Naive thymus-derived CD8-positive, alpha-beta T cell (primary cell): ENCODE data around the gene ANXA8. TPM values are rescaled to one million over a fixed set of nuclear protein-coding genes. Genes with fewer than 3 reads are reported as not detected.
A peak's percentile ranks its signal among the peaks of the same experiment; 100 is the strongest.

Source experiments
- ATAC-seq, 2 donors: fragments of 150-1000 bp; cut with Tn5 transposase in 1 of 2; sonication (Bioruptor Pico), chemical (Tn5 transposase) in 1 of 2; 1 replicate in 1 of 2; 2 replicates in 1 of 2; pipeline ENCODE4 v1.10.0; 2021; ENCODE audit warnings: mild to moderate bottlenecking in 2 of 2, moderate library complexity in 2 of 2
- POLR2A ChIA-PET: fragments of 350-600 bp; sonication (Branson Sonifier 250); formaldehyde crosslinking; loops from one replicate; lab custom pipeline; 2021; ENCODE audit warnings: antibody characterized with exemption; lab: Charles Lee
- DNase-seq, 10 donors: peaks; one replicate each; pipeline versions ENCODE4 v3.0.0 to v3.0.0-alpha.2; 2020 to 2022
- H3K27ac Mint-ChIP-seq, 10 donors: one replicate each; pipeline ENCODE4 v1.8.0; 2020 to 2022; ENCODE audit warnings: mild to moderate bottlenecking in 10 of 10, mixed read lengths in 10 of 10, moderate library complexity in 4 of 10, inconsistent platforms in 1 of 10
- H3K27me3 Mint-ChIP-seq, 5 donors: one replicate each; pipeline ENCODE4 v1.8.0; 2021 to 2022; ENCODE audit warnings: mixed read lengths in 5 of 5
- H3K36me3 Mint-ChIP-seq, 3 donors: one replicate each; pipeline ENCODE4 v1.8.0; 2020 to 2022; ENCODE audit warnings: mixed read lengths in 3 of 3, mild to moderate bottlenecking in 2 of 3, inconsistent platforms in 1 of 3
- H3K4me1 Mint-ChIP-seq, 4 donors: one replicate each; pipeline ENCODE4 v1.8.0; 2021 to 2022; ENCODE audit warnings: mixed read lengths in 4 of 4
- H3K4me3 Mint-ChIP-seq, 10 donors: one replicate each; pipeline ENCODE4 v1.8.0; 2020 to 2022; ENCODE audit warnings: mild to moderate bottlenecking in 10 of 10, mixed read lengths in 10 of 10, moderate library complexity in 6 of 10, inconsistent platforms in 1 of 10
- H3K9me3 Mint-ChIP-seq, 9 donors: one replicate each; pipeline ENCODE4 v1.8.0; 2020 to 2022; ENCODE audit warnings: mixed read lengths in 9 of 9, mild to moderate bottlenecking in 3 of 9, inconsistent platforms in 1 of 9, moderate library complexity in 1 of 9
- polyA plus RNA-seq, 3 donors: library from polyadenylated mRNA; unstranded; fragments of 300-500 nt; fragmentation: Illumina TruSeq; gene quantifications; one replicate each; pipeline ENCODE4 v1.2.3, GENCODE V29; 2021
- total RNA-seq, 8 experiments: library from RNA in 2 of 8; stranded (reverse) in 2 of 8; gene quantifications; one replicate each; pipeline ENCODE4 v1.2.3 and lab custom pipeline; 2021 to 2026

The ANXA8 gene
- total and polyA plus RNA-seq, 5 experiments from 2014 or later: not detected

- H3K27ac Mint-ChIP-seq: no peak overlapping the region
- H3K4me1 Mint-ChIP-seq: no peaks in the 10 kb centered on the region
- peaks cover 2 to 7% (median 5%) of the 10 kb centered on the region in 3 donors for H3K36me3 Mint-ChIP-seq
- DNase-seq (no peak), ATAC-seq (no peak)
- peaks cover 0 to 40% (median 18%) of the 10 kb centered on the region in 9 donors for H3K9me3 Mint-ChIP-seq
- H3K4me3 Mint-ChIP-seq: no peak overlapping the region
- POLR2A ChIA-PET: no interaction called here
- H3K27me3 Mint-ChIP-seq: peaks cover 6 to 32% (median 25%) of the 10 kb centered on the region in 5 donors
These were observed 44.9 kb downstream of the ANXA8 start for GRCh38 chr10:47438857-47439474.

GRCh38 chr10:47435081-47435480 is 48.8 kb downstream of the ANXA8 start:
- Mint-ChIP-seq H3K36me3 (peaks cover 0 to 7% (median 2%) of the 10 kb centered on the region in 3 donors), H3K4me1 (no peaks in the 10 kb centered on the region), H3K4me3 (no peak overlapping the region), H3K27ac (no peak overlapping the region), H3K9me3 (peaks cover 0 to 29% (median 13%) of the 10 kb centered on the region in 9 donors), H3K27me3 (peaks cover 4 to 32% (median 19%) of the 10 kb centered on the region in 5 donors)
- POLR2A ChIA-PET: no interaction called here
- no peak for DNase-seq
- ATAC-seq: no peak

- peaks cover 0 to 5% (median 1%) of the 10 kb centered on the region in 5 donors for H3K27me3 Mint-ChIP-seq
- H3K9me3 Mint-ChIP-seq: no peaks in the 10 kb centered on the region
These were observed 58.0 kb downstream of the ANXA8 start for GRCh38 chr10:47425813-47426419.

GRCh38 chr10:47424231-47424630 is 59.7 kb downstream of the ANXA8 start:
- no peaks in the 10 kb centered on the region for H3K36me3 Mint-ChIP-seq
- no peaks in the 10 kb centered on the region for H3K9me3 Mint-ChIP-seq
- POLR2A ChIA-PET: no interaction called here
- no peaks in the 10 kb centered on the region for H3K27me3 Mint-ChIP-seq
- H3K4me1 Mint-ChIP-seq: no peaks in the 10 kb centered on the region
- DNase-seq: no peak
- H3K4me3 Mint-ChIP-seq: no peak overlapping the region
- no peak overlapping the region for H3K27ac Mint-ChIP-seq
- ATAC-seq: no peak

More at GRCh38 chr10:47425813-47426419, 58.0 kb downstream of the ANXA8 start:
- no peak overlapping the region for H3K27ac Mint-ChIP-seq
- POLR2A ChIA-PET: no interaction called here
- peak in 1 of 10 donors; percentile 45 for DNase-seq
- H3K4me3 Mint-ChIP-seq: no peak overlapping the region
- no peak for ATAC-seq
- no peaks in the 10 kb centered on the region for H3K36me3 Mint-ChIP-seq
- no peaks in the 10 kb centered on the region for H3K4me1 Mint-ChIP-seq

- DNase-seq (no peak), ATAC-seq (no peak)
- Mint-ChIP-seq H3K27me3 (no peaks in the 10 kb centered on the region), H3K36me3 (no peaks in the 10 kb centered on the region), H3K9me3 (no peaks in the 10 kb centered on the region), H3K27ac (no peak overlapping the region), H3K4me1 (no peaks in the 10 kb centered on the region), H3K4me3 (no peak overlapping the region)
- POLR2A ChIA-PET: no interaction called here
These were observed 60.4 kb downstream of the ANXA8 start for GRCh38 chr10:47423476-47423875.

GRCh38 chr10:47421057-47421952 is 62.6 kb downstream of the ANXA8 start:
- H3K4me3 Mint-ChIP-seq: no peak overlapping the region
- ATAC-seq (no peak), DNase-seq (no peak)
- H3K27ac Mint-ChIP-seq: no peak overlapping the region
- H3K9me3 Mint-ChIP-seq: no peaks in the 10 kb centered on the region
- H3K4me1 Mint-ChIP-seq: no peaks in the 10 kb centered on the region
- H3K36me3 Mint-ChIP-seq: no peaks in the 10 kb centered on the region
- POLR2A ChIA-PET: no interaction called here
- H3K27me3 Mint-ChIP-seq: no peaks in the 10 kb centered on the region

- Mint-ChIP-seq H3K27me3 (no peaks in the 10 kb centered on the region), H3K4me3 (no peak overlapping the region), H3K36me3 (no peaks in the 10 kb centered on the region), H3K4me1 (no peaks in the 10 kb centered on the region), H3K9me3 (no peaks in the 10 kb centered on the region), H3K27ac (no peak overlapping the region)
- POLR2A ChIA-PET: no interaction called here
- ATAC-seq: no peak
- DNase-seq: no peak
These were observed 63.4 kb downstream of the ANXA8 start for GRCh38 chr10:47420305-47421056.

GRCh38 chr10:47419421-47419820 is 64.5 kb downstream of the ANXA8 start:
- Mint-ChIP-seq H3K9me3 (no peaks in the 10 kb centered on the region), H3K4me1 (no peaks in the 10 kb centered on the region), H3K27ac (no peak overlapping the region), H3K36me3 (no peaks in the 10 kb centered on the region), H3K27me3 (no peaks in the 10 kb centered on the region), H3K4me3 (no peak overlapping the region)
- no peak for DNase-seq
- no peak for ATAC-seq
- POLR2A ChIA-PET: no interaction called here

GRCh38 chr10:47418966-47419365 is 64.9 kb downstream of the ANXA8 start:
- POLR2A ChIA-PET: no interaction called here
- Mint-ChIP-seq H3K9me3 (no peaks in the 10 kb centered on the region), H3K27ac (no peak overlapping the region), H3K27me3 (no peaks in the 10 kb centered on the region), H3K4me3 (no peak overlapping the region), H3K36me3 (no peaks in the 10 kb centered on the region), H3K4me1 (no peaks in the 10 kb centered on the region)
- DNase-seq (no peak), ATAC-seq (no peak)

GRCh38 chr10:47418321-47418720 is 65.6 kb downstream of the ANXA8 start:
- POLR2A ChIA-PET: no interaction called here
- Mint-ChIP-seq H3K4me1 (no peaks in the 10 kb centered on the region), H3K36me3 (no peaks in the 10 kb centered on the region), H3K9me3 (no peaks in the 10 kb centered on the region), H3K4me3 (no peak overlapping the region), H3K27me3 (no peaks in the 10 kb centered on the region), H3K27ac (no peak overlapping the region)
- ATAC-seq (no peak), DNase-seq (no peak)
